NCI-H2196 (cell line): ENCODE data around the gene AIF1.

Experiments
- DNase-seq: peaks from one replicate; lab custom pipeline; 2025; ENCODE audit not compliant: unreplicated experiment; lab: John Stamatoyannopoulos, UW

Gene AIF1

DNA sequence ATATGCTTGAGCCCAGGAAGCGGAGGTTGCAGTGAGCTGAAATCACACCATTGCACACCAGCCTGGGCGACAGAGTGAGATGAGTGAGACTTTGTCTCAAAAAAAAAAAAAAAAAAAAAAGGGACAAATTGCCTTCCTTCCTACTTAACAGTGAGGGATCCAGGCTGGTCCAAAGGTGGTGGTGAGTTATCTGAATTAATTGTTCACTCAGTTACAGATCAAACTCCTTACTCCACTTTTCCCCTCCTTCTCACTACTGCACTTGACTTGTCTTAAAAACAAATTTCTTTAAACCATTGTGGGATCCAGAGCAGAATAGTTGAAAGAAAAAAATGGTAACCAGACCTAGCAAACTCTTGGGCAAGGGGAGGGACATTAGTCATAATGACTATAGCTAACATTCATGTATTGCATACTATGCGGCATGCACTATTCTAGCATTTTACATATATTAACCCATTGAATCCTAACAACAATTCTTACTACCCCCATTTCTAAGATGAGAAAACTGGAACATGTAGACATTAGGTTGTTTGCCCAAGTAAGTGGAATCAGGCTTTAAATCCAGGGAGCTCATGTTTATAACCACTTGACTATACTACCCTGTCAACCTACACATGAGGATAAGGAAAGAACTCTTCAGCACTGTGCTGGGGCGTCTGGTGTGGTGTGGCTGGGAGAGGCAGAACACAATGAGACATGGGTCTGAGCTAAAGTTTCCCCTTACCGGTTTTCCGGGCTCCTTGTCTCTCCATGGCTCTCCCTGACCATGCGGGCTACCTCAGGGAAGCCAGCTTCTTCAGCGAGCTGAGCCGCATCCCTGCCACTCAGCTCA lies 48.3 kb downstream of the AIF1 start:
- no peak for DNase-seq

- no peak for DNase-seq
These were observed 49.1 kb downstream of the AIF1 start for GRCh38 chr6:31663961-31664789.

DNA sequence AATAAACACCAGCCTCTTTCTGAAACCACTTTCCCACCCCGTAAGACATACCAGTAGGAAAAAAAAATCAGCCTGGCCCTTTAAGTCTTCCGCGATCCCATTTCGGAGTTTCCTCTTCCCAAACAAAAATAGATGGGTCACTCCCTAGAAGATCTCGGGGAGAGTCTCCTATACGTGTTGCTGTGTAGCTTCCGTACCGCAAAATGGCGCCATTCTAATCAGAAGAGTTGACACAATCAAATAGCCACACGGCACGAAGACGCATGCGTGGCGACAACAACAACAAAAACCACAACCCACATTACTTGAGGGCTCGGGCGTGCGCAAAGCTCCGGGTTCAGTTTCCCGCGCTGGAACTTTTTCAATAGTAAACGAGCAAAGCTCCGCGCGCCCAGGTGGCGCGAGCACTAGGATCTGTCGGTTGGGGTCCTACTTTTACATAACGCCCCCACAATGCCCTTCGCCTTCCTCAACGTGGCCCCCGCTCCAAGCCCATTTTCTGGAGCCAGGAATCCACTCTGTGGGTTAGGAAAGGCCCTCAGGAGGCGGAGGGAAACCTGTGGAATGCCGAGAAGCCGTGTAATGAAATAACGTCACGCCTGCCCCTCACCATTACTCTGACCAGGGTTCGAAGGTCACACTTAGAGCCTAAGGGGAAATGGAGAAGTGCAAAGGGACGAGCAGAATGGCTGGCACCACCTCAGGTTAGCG lies 49.9 kb downstream of the AIF1 start, which contains the start of gene GPANK1:
Gene GPANK1 (minus strand): TSS at position 208 of the 711 bp plus-strand sequence. CDS start 519 bp downstream, outside the sequence.
- DNase-seq = peak; percentile 94

GRCh38 chr6:31665501-31666336 lies 50.7 kb downstream of the AIF1 start, which contains the start of gene CSNK2B:
Gene CSNK2B (plus strand): TSS chr6:31666080. CDS start chr6:31666832, 752 bp downstream.
- DNase-seq = peak; percentile 98

DNA sequence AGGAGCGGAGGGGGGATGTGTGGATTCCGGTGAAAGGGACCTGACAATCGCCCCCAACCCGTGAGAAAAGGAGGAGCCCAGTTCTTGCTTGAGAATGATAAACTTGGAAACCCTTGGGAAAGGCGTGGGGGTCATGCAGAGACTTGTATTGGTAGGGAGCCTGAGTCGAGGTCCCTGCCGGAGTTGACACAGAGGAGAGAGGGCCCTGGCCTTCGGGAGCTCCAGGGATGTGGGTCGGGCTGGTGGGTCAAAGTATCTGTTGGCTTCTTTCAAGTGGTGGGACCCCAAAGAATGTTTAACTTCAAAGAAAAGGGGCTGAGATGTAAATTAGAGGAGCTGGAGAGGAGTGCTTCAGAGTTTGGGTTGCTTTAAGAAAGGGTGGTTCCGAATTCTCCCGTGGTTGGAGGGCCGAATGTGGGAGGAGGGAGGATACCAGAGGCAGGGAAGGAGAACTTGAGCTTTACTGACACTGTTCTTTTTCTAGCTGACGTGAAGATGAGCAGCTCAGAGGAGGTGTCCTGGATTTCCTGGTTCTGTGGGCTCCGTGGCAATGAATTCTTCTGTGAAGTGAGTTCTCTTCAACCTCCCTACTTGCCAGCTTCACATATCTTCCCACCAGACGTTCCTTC lies 51.4 kb downstream of the AIF1 start:
- DNase-seq = no peak
